PC-3 (cell line): Measurements from ENCODE around the gene C11orf97.

ENCODE experiments used
- CTCF ChIP-seq: fragments of 300-600 bp; sonication (generic); conservative IDR thresholded peaks from 2 replicates; pipeline ENCODE4 v1.5.1; 2017; ENCODE audit warnings: antibody characterized with exemption, low read depth, mild to moderate bottlenecking, low read length
- EZH2 ChIP-seq: fragments of 300-600 bp; sonication (generic); IDR thresholded peaks from one replicate; pipeline ENCODE4 v1.6.1; 2017; ENCODE audit warnings: antibody characterized with exemption, mild to moderate bottlenecking, low read length; ENCODE audit not compliant: unreplicated experiment
- EZH2phosphoT487 ChIP-seq: fragments of 300-600 bp; sonication (generic); IDR thresholded peaks from 2 replicates; pipeline ENCODE4 v1.6.1; 2018; ENCODE audit warnings: mild to moderate bottlenecking, antibody characterized with exemption, low read length, borderline replicate concordance

- TF ChIP-seq EZH2 (no peak), CTCF (no peak), EZH2phosphoT487 (no peak)
Observed at GRCh38 chr11:94500181-94500580, 12.1 kb upstream of the C11orf97 start.
